NCI-H1105 treated with DMSO at 0.1 percent for 48 hours (cell line): ENCODE measurements around the gene WWOX.
"Not testable (repeated sequence)": the region's sequence is repeated elsewhere in the genome, so short reads cannot be mapped to it uniquely, and the experiment has no call there.

ENCODE experiments used
- DNase-seq: peaks from one replicate; lab custom pipeline; 2025; lab: John Stamatoyannopoulos, UW

The WWOX gene

DNA sequence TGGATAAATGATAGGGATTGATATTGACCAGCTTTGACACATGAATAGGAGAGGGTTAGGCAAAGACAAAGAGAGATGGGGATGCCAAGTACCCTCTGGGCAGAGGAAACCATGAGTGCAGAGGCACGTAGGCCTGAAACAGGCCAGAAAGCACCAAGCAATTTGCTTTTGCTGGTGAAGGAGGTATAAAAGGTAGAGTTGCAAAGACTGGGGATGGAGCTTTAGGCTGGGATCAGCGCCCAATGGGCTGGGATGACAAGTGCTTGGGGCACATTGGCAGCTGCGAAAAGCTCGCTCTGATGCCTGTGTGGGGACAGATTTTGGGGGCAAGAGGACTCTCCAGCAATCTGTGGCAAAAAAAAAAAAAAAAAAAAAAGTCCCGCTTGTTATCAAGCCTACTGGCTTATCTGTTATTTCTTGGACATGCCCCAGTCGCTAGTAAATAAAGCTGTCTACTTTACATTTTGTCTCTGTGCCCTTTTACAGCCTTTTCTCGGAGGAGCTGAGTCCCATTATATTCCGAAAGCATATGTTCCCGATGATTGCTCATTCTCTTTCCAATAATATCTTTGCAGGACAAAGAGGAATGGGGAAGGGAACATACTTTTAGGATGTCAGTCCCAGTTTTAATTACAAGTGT lies 922.7 kb downstream of the WWOX start:
- no peak for DNase-seq

GRCh38 chr16:79026117-79026516 lies 926.7 kb downstream of the WWOX start:
- DNase-seq, result no peak

DNA sequence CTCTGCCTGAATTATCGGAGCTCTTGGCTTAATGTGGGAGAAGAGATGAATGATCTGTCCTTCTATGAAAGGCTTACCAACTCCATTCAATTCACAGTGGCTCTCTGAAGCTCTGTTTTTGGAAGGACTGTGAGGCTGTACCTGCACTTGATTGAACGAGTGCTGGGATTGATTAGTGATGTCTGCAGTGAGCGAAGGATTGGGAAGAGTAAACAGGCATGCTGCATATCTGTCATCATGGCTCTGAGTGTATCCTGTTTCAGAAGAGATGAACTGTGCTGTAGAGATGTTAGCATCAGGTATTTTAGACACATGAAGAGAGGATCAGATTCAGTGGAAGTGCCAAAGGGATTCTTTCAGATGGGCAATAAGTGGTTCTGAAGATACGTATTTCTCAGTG lies 937.1 kb downstream of the WWOX start:
- no peak for DNase-seq

- DNase-seq, result no peak
Observed at GRCh38 chr16:79037521-79038373, 938.3 kb downstream of the WWOX start.

DNA sequence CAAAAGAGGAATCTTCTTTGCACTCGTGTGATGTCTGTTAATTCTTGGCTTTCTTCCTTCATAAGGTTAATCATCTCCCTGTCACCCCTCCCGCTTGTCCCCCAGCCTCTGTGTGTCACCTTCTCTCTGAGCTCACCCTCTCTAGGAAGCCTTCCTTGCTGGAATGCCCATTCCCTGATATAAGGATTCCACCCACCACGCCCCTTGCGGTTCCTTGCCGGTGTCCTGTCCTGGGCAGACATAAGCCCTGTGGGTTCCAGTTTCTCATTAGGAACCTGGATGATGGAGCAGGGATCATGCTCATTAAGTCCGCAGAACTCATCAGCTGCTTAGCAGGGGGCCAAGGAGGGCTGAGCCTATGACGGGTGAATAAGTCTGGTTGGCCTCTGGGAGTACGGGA lies 941.8 kb downstream of the WWOX start:
- no peak for DNase-seq

- no peak for DNase-seq
Observed at GRCh38 chr16:79042141-79042540, 942.7 kb downstream of the WWOX start.

GRCh38 chr16:79042886-79043285 lies 943.4 kb downstream of the WWOX start:
- DNase-seq, result no peak

GRCh38 chr16:79045191-79045590 lies 945.7 kb downstream of the WWOX start:
- no peak for DNase-seq

DNA sequence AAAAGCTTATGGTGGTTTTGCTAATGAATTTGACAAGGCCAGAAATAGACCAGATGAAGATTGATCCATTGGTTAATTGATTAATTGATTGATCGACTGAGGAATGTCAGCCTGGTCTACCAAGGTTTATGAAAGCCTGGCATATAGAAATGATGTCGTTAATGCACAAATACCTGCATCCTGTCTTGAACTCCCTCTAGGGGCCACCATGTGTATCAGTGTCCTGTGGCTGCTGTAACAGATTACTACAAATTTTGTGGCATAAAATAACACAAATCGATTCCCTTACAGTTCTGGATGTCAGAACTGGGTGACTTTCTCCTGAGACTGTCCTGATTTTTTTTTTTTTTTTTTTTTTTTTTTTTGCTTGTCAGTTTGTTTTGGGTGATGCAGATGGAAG lies 947.9 kb downstream of the WWOX start:
- DNase-seq, result peak; percentile 17

DNA sequence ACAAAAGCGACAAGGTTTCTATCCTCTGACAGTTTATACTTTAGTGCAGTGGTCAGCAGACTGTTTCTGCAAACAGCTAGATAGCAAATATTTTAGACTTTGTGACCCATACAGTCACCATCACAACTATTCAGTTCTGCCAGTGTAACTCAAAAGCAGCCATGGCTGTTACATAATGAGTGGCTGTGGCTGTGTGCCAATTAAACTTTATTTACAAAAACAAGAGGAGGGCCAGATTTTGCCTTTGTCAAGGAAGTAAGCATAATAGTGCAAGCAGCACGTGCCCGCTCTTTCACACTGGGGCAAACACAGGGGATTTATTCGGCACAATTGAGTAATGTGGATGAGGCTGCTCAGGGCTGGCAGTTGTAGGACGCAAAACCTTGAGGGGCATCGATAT lies 949.6 kb downstream of the WWOX start:
- no peak for DNase-seq

DNA sequence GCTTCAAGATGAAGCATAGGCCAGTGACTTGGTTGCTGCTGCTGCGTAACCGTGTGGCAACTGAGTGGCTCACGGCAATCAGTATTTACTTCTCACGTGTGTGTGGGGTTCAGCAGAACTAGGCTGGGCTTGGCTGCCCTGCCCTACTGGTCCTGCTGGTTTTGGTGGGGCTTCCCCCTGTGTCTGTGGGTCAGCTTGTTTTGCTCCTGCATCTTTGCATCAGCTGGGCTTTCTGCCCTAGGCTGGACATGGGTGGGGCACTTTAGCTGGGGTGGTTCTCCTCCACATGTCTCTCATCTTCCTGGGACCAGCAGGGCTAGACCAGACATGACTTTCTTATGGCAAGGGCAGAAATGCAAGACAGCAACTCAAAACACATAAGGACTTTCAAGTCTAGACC lies 950.6 kb downstream of the WWOX start:
- DNase-seq, result no peak

- no peak for DNase-seq
Observed at GRCh38 chr16:79051313-79051712, 951.9 kb downstream of the WWOX start.

- not testable (repeated sequence) for DNase-seq
Observed at GRCh38 chr16:79052198-79052597, 952.7 kb downstream of the WWOX start.

- no peak for DNase-seq
Observed at GRCh38 chr16:79053577-79053976, 954.1 kb downstream of the WWOX start.

DNA sequence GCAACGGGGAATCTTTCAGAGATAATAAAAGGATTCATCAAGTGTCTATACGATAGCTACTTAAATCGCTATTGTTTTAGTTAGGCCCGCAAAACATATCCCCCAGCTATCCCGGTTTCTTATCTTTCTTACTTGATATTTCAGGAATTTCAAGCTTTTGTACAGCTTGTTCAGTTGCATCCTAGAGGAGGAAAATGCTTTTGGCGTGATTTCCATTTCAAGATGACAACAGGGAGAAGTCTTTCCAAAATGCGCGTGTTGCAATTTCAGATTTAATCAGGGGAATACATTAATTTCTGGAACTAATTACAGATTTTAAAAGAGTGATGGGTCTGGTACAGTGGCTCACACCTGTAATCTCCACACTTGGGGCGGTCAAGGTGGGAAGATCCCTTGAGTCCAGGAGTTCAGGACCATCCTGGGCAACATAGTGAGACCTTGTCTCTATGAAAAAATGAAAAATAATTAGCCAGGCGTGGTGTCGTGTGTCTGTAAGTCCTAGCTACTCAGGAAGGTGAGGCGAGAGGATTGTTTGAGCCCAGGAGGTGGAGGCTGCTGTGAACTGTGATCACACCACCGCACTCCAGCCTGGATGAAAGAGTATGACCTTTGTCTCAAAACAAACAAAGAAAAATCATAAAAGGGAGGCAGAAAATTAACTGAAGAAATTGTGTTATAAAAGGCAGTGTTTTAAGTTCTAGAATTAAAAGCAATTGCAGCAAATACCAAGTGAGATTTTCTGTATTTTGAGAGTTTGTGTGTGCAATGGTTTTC lies 954.9 kb downstream of the WWOX start:
- no peak for DNase-seq

- no peak for DNase-seq
Observed at GRCh38 chr16:79055251-79055970, 956.0 kb downstream of the WWOX start.

- no peak for DNase-seq
Observed at GRCh38 chr16:79061181-79061580, 961.7 kb downstream of the WWOX start.

GRCh38 chr16:79062336-79062735 lies 962.9 kb downstream of the WWOX start:
- no peak for DNase-seq

- peak; percentile 60 for DNase-seq
Observed at GRCh38 chr16:79062821-79063220, 963.4 kb downstream of the WWOX start.

- DNase-seq, result no peak
Observed at GRCh38 chr16:79064256-79064972, 965.0 kb downstream of the WWOX start.

GRCh38 chr16:79066561-79066960 lies 967.1 kb downstream of the WWOX start:
- peak; percentile 78 for DNase-seq
